NCI-H2029 (cell line): ENCODE data around the gene SRCAP.

Source experiments
- DNase-seq: peaks from one replicate; lab custom pipeline; 2025; lab: John Stamatoyannopoulos, UW

The SRCAP gene

GRCh38 chr16:30736995-30737793 lies 38.2 kb downstream of the SRCAP start:
- DNase-seq: no peak

GRCh38 chr16:30737794-30738648 lies 39.0 kb downstream of the SRCAP start:
- no peak for DNase-seq

- no peak for DNase-seq
Observed at GRCh38 chr16:30738984-30739951, 40.3 kb downstream of the SRCAP start.

GRCh38 chr16:30740364-30741251 lies 41.6 kb downstream of the SRCAP start:
- peak; percentile 85 for DNase-seq

GRCh38 chr16:30741461-30741914 lies 42.5 kb downstream of the SRCAP start:
- no peak for DNase-seq

- DNase-seq: no peak
Observed at GRCh38 chr16:30743716-30744115, 44.7 kb downstream of the SRCAP start.

- DNase-seq: no peak
Observed at GRCh38 chr16:30744183-30744582, 45.2 kb downstream of the SRCAP start.

GRCh38 chr16:30745082-30745481 lies 46.1 kb downstream of the SRCAP start:
- DNase-seq: no peak

GRCh38 chr16:30746638-30747175 lies 47.7 kb downstream of the SRCAP start:
- DNase-seq: no peak

- no peak for DNase-seq
Observed at GRCh38 chr16:30747331-30747730, 48.4 kb downstream of the SRCAP start.

- peak; percentile 98 for DNase-seq
Observed at GRCh38 chr16:30747799-30748633, 49.0 kb downstream of the SRCAP start, which contains the start of gene PHKG2. PHKG2 (plus strand) TSS chr16:30748425; CDS start chr16:30748821, 396 bp downstream.

GRCh38 chr16:30748634-30749445 lies 49.9 kb downstream of the SRCAP start:
- DNase-seq: peak; percentile 20

GRCh38 chr16:30750201-30750600 lies 51.2 kb downstream of the SRCAP start:
- no peak for DNase-seq

- no peak for DNase-seq
Observed at GRCh38 chr16:30750876-30751465, 52.0 kb downstream of the SRCAP start.

- no peak for DNase-seq
Observed at GRCh38 chr16:30753596-30753995, 54.6 kb downstream of the SRCAP start.

- DNase-seq: no peak
Observed at GRCh38 chr16:30755955-30756780, 57.2 kb downstream of the SRCAP start.

GRCh38 chr16:30756781-30757100 lies 57.8 kb downstream of the SRCAP start:
- DNase-seq: no peak
